Measurements from ENCODE around the gene MORN1.

DNA sequence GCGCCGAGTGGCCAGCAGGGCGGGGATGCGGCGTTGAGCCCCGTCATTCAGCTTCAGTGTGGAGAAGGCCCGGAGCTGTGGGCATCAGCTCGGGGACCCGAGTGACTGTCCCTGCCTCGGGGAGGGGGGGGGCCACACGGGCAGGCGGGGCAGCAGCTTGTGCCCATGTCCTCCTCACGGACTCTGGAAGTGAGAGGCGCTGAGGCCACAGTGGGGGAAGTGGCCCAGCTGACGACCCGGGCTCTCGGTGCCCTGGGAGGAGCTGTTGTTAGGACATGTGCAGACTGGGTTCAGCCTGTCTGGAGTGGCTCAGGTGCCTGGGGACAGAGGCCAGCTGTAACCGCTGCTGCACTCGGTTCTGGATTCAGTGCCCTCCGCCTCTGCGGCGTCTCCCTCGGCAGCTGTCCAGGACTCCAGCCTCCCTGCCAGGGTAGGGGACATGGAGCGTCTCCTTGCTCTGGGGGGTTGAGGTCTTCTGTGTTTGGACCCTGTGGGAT is 92.2 kb downstream of the MORN1 start:
- TF ChIP-seq TAF1 (IDR thresholded peaks at IDR 0.05; ENCODE audit: low read depth, low read length) (no peak), POLR2A (IDR thresholded peaks at IDR 0.05; ENCODE audit: low read depth, low read length) (no peak), POLR2AphosphoS5 (IDR thresholded peaks at IDR 0.05; ENCODE audit: low read depth, low read length) (no peak), POU2F2 (IDR thresholded peaks at IDR 0.05; ENCODE audit: low read depth, low read length) (no peak), SPI1 (IDR thresholded peaks at IDR 0.05; ENCODE audit: low read depth, low read length) (no peak)

Data from GM12891 (cell line).